Measurements from ENCODE around the gene CDIPT.
"Not testable (repeated sequence)": the region's sequence is repeated elsewhere in the genome, so short reads cannot be mapped to it uniquely, and the experiment has no call there.

Gene CDIPT

GRCh38 chr16:29862884-29863668 lies at the start of gene CDIPT:
CDIPT (minus strand) TSS chr16:29863226; CDS start chr16:29862857, 369 bp downstream.
- DNase-seq (ENCODE audit: low read depth): peak; percentile 99

- no peak for DNase-seq (ENCODE audit: low read depth)
Measured at GRCh38 chr16:29912087-29912486, 49.1 kb upstream of the CDIPT start.

GRCh38 chr16:29911676-29912010 lies 48.6 kb upstream of the CDIPT start:
- DNase-seq (ENCODE audit: low read depth): no peak

- DNase-seq (ENCODE audit: low read depth): no peak
Measured at GRCh38 chr16:29910819-29911675, 48.0 kb upstream of the CDIPT start.

- not testable (repeated sequence) for DNase-seq (ENCODE audit: low read depth)
Measured at GRCh38 chr16:29909851-29910250, 46.8 kb upstream of the CDIPT start.

- peak; percentile 48 for DNase-seq (ENCODE audit: low read depth)
Measured at GRCh38 chr16:29909391-29909790, 46.4 kb upstream of the CDIPT start.

GRCh38 chr16:29908719-29909220 lies 45.7 kb upstream of the CDIPT start:
- DNase-seq (ENCODE audit: low read depth): no peak

GRCh38 chr16:29907973-29908372 lies 44.9 kb upstream of the CDIPT start:
- DNase-seq (ENCODE audit: low read depth): no peak

GRCh38 chr16:29906520-29907244 lies 43.7 kb upstream of the CDIPT start:
- no peak for DNase-seq (ENCODE audit: low read depth)

GRCh38 chr16:29905668-29906067 lies 42.6 kb upstream of the CDIPT start:
- DNase-seq (ENCODE audit: low read depth): no peak

GRCh38 chr16:29904947-29905346 lies 41.9 kb upstream of the CDIPT start:
- no peak for DNase-seq (ENCODE audit: low read depth)

GRCh38 chr16:29903590-29903989 lies 40.6 kb upstream of the CDIPT start:
- no peak for DNase-seq (ENCODE audit: low read depth)

GRCh38 chr16:29901607-29901945 lies 38.5 kb upstream of the CDIPT start:
- no peak for DNase-seq (ENCODE audit: low read depth)

GRCh38 chr16:29900888-29901606 lies 38.0 kb upstream of the CDIPT start:
- no peak for DNase-seq (ENCODE audit: low read depth)

- DNase-seq (ENCODE audit: low read depth): peak; percentile 74
Measured at GRCh38 chr16:29900102-29900887, 37.3 kb upstream of the CDIPT start, which contains the start of gene ASPHD1. ASPHD1 (plus strand) TSS chr16:29900488; CDS start chr16:29900972, 484 bp downstream.

GRCh38 chr16:29899516-29900101 lies 36.6 kb upstream of the CDIPT start, which contains the start of gene SEZ6L2:
SEZ6L2 (minus strand) TSS chr16:29899550; CDS start chr16:29899019, 531 bp downstream.
- DNase-seq (ENCODE audit: low read depth): peak; percentile 79

GRCh38 chr16:29898804-29899515 lies 35.9 kb upstream of the CDIPT start:
- peak; percentile 40 for DNase-seq (ENCODE audit: low read depth)

GRCh38 chr16:29898135-29898803 lies 35.2 kb upstream of the CDIPT start:
- DNase-seq (ENCODE audit: low read depth): no peak

GRCh38 chr16:29897333-29897732 lies 34.3 kb upstream of the CDIPT start:
- DNase-seq (ENCODE audit: low read depth): no peak
